Adrenal gland (tissue), 12 donors: Measurements from ENCODE around the gene WDR91. TPM values are rescaled to one million over a fixed set of nuclear protein-coding genes. Genes with fewer than 3 reads are reported as not detected.

Experiments used
- DNase-seq, 7 donors: peaks; one replicate each; pipeline ENCODE4 v3.0.0-alpha.2; 2019 to 2020
- H3K27ac ChIP-seq, 5 donors: fragments of 200-600 bp; sonication (generic) in 4 of 5; 1 replicate in 3 of 5; 2 replicates in 2 of 5; pipeline versions ENCODE4 v1.5.1 to v1.8.0; 2016 to 2020; ENCODE audit warnings: mild to moderate bottlenecking in 1 of 5
- H3K27me3 ChIP-seq: fragments of 200-600 bp; 2 replicates; pipeline ENCODE4 v1.8.0; 2021
- H3K36me3 ChIP-seq, 2 donors: fragments of 200-600 bp; replicated peaks in 1 of 2; 1 replicate in 1 of 2; 2 replicates in 1 of 2; pipeline versions ENCODE4 v1.5.1 to v1.8.0; 2018 to 2022
- H3K4me1 ChIP-seq, 2 donors: fragments of 200-600 bp; replicated peaks in 1 of 2; 1 replicate in 1 of 2; 2 replicates in 1 of 2; pipeline versions ENCODE4 v1.5.1 to v1.8.0; 2018 to 2021
- H3K4me3 ChIP-seq, 4 donors: fragments of 200-600 bp; sonication (generic) in 3 of 4; one replicate each; pipeline ENCODE4 v1.5.1; 2016 to 2018
- H3K9me3 ChIP-seq, 3 donors: fragments of 200-600 bp; sonication (generic) in 1 of 3; replicated peaks in 1 of 3; 1 replicate in 2 of 3; 2 replicates in 1 of 3; pipeline versions ENCODE4 v1.5.1 to v1.8.0; 2016 to 2021
- CTCF ChIP-seq, 6 experiments: fragments of 450-650 bp in 4 of 6; fragments of 200-600 bp in 2 of 6; sonication (generic) in 1 of 6; IDR thresholded peaks; 1 replicate in 5 of 6; 2 replicates in 1 of 6; pipeline versions ENCODE4 v1.5.1 to v1.8.0; 2016 to 2021; ENCODE audit warnings: antibody characterized with exemption in 6 of 6, mild to moderate bottlenecking in 2 of 6, moderate library complexity in 1 of 6
- POLR2A ChIP-seq, 2 donors: fragments of 450-650 bp; IDR thresholded peaks; one replicate each; pipeline ENCODE4 v1.6.1; 2017; ENCODE audit warnings: antibody characterized with exemption in 2 of 2, mild to moderate bottlenecking in 2 of 2, moderate library complexity in 1 of 2
- WGBS, 4 donors: extraction: QIAGEN DNeasy Blood & Tissue Kit in 2 of 4; methylation state at CpG; one replicate each; pipeline versions ENCODE4 v1.1.5 to v1.1.7; 2013 to 2017; 5-methylcytosine and 5-hydroxymethylcytosine counted together
- intact Hi-C, 2 donors: fragments of 100-400 bp; cut with DNase I; formaldehyde crosslinking; loops; one replicate each; pipeline versions ENCODE4 v1.14.1 to v1.15.0; 2022 to 2023
- polyA plus RNA-seq, 3 donors: library from polyadenylated mRNA; stranded (reverse); fragments of 200-250 nt in 2 of 3; fragments of 350-450 nt in 1 of 3; fragmentation: Illumina TruSeq in 1 of 3; extraction: RNeasy Lipid Tissue Mini Kit (QIAGEN cat#74804) in 1 of 3; gene quantifications; one replicate each; pipeline ENCODE4 v1.2.3, GENCODE V29; 2013 to 2014
- total RNA-seq, 9 donors: library from RNA; depleted of rRNA in 4 of 9; stranded (reverse); fragments of >200 nt in 4 of 9; fragments of 120-200 nt in 1 of 9; fragmentation: NEBNext Ultra II Directional in 1 of 9; extraction: Animal tissue kit (Norgen Biotek cat#: 25700) in 1 of 9; gene quantifications; one replicate each; pipeline versions ENCODE4 v1.1.0 to v1.2.4, GENCODE V29; 2013 to 2023
- donor health status: healthy with polysubstance abuse.
- donor health status: Bipolar disorder and iron deficiency.
- donor health status: DM: yes; HTN: yes; CAD: no.
- donor health status: DM: no; HTN: no; CAD: no.
- donor health status: DM: no; HTN: no; CAD: no.
- donor health status: DM: yes; HTN: yes; CAD: no.

The WDR91 gene
- total and polyA plus RNA-seq, 12 donors, result 6.8 to 29.6 (median 15.5) TPM

GRCh38 chr7:135207406-135208101, 3.8 kb downstream of the WDR91 start:
- no peaks in the 10 kb centered on the region for H3K9me3 ChIP-seq
- peaks cover 0 to 21% of the 10 kb centered on the region in 2 donors for H3K4me1 ChIP-seq
- TF ChIP-seq CTCF (IDR thresholded peaks at IDR 0.05) (no peak), POLR2A (IDR thresholded peaks at IDR 0.05) (no peak)
- WGBS, 4 donors, result 84 to 92% (median 88%) methylated on average over 8 of the region's 8 CpGs
- peak overlapping the region in 1 of 5 donors; percentile 31 for H3K27ac ChIP-seq
- no peak overlapping the region for H3K4me3 ChIP-seq
- intact Hi-C loops, result no loop called here
- DNase-seq, result no peak
- H3K27me3 ChIP-seq, result no peaks in the 10 kb centered on the region
- peaks cover 0 to 33% of the 10 kb centered on the region in 2 donors for H3K36me3 ChIP-seq

- Histone ChIP-seq H3K27me3 (no peaks in the 10 kb centered on the region), H3K36me3 (peaks cover 0 to 37% of the 10 kb centered on the region in 2 donors), H3K4me3 (no peak overlapping the region), H3K27ac (peak overlapping the region in 1 of 5 donors; percentile 31), H3K4me1 (peaks cover 0 to 21% of the 10 kb centered on the region in 2 donors), H3K9me3 (no peaks in the 10 kb centered on the region)
- no peak for DNase-seq
- intact Hi-C loops, result no loop called here
- WGBS, 4 donors, result 76 to 91% (median 88%) methylated on average over 7 of the region's 7 CpGs
- TF ChIP-seq POLR2A (IDR thresholded peaks at IDR 0.05) (no peak), CTCF (IDR thresholded peaks at IDR 0.05) (no peak)
Measured at GRCh38 chr7:135206941-135207391, 4.4 kb downstream of the WDR91 start.

DNA sequence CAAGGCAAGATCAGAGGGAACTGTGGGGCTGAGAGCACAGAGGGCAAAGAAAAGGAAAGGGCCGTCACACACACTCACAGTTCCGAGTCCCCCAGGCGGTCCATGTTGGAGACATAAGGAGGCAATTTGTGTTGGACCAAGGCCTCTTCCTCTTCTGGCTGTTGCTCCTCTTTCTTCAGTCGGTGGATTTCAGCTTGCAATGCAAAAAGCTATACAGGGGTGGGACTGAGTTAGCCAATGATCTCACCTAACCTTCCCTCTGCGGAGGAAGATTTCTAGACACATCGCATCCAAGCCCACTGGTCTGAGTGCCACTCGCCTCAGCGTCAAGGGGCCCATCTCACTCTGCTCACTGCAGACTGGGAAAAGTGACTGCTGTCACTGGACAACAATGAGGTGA, 5.5 kb downstream of the WDR91 start:
- peaks cover 0 to 45% of the 10 kb centered on the region in 2 donors for H3K36me3 ChIP-seq
- no peak overlapping the region for H3K27ac ChIP-seq
- H3K4me3 ChIP-seq, result no peak overlapping the region
- TF ChIP-seq POLR2A (IDR thresholded peaks at IDR 0.05) (no peak), CTCF (IDR thresholded peaks at IDR 0.05) (no peak)
- intact Hi-C loops, result no loop called here
- no peak for DNase-seq
- no peaks in the 10 kb centered on the region for H3K9me3 ChIP-seq
- 92 to 98% (median 95%) methylated on average over 8 of the region's 8 CpGs for WGBS, 4 donors
- H3K4me1 ChIP-seq, result peaks cover 0 to 21% of the 10 kb centered on the region in 2 donors
- no peaks in the 10 kb centered on the region for H3K27me3 ChIP-seq

- 87 to 92% (median 90%) methylated on average over 5 of the region's 5 CpGs for WGBS, 4 donors
- H3K36me3 ChIP-seq, result peaks cover 0 to 48% of the 10 kb centered on the region in 2 donors
- H3K4me3 ChIP-seq, result no peak overlapping the region
- no peak for DNase-seq
- no peak overlapping the region for H3K27ac ChIP-seq
- H3K4me1 ChIP-seq, result peaks cover 0 to 16% of the 10 kb centered on the region in 2 donors
- no peaks in the 10 kb centered on the region for H3K27me3 ChIP-seq
- intact Hi-C loops, result no loop called here
- H3K9me3 ChIP-seq, result no peaks in the 10 kb centered on the region
- TF ChIP-seq CTCF (IDR thresholded peaks at IDR 0.05), result no peak
- TF ChIP-seq POLR2A (IDR thresholded peaks at IDR 0.05), result no peak
Measured at GRCh38 chr7:135204876-135205275, 6.5 kb downstream of the WDR91 start.
